ENCODE results near the gene ARL15.

ARL15 gene

DNA sequence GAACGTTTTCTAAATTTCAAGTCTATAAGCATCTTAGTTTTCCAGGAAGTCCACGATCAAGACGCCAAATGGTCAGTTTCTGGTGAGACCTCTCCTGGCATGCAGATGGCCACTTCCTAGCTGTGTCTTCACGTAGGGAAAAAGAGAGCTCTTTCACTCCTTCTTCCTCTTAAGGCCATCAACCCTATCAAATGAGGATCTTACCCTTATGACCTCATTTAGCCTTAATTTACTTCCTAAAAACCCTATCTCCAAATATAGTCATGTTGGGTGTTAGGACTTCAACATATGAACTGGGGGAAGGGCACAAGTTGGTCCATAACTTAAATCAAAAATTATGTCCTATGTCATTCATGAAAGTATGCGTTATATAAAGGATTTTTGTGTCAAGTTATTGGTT, 229.5 kb downstream of the ARL15 start:
- H3K27me3 ChIP-seq (ENCODE audit: low read depth, low read length) = no peaks in the 10 kb centered on the region
- H3K9ac ChIP-seq (ENCODE audit: low read length) = no peak overlapping the region
- H2AFZ ChIP-seq (ENCODE audit: low read depth, low read length) = no peak overlapping the region
- no peak overlapping the region for H3K4me2 ChIP-seq (ENCODE audit: low read length)
- no peaks in the 10 kb centered on the region for H3K79me2 ChIP-seq (ENCODE audit: low read length)
- no peaks in the 10 kb centered on the region for H3K9me3 ChIP-seq (ENCODE audit: insufficient read depth, low read length)
- TF ChIP-seq CTCF (IDR thresholded peaks at IDR 0.05; ENCODE audit: low read depth, low read length) (no peak), EZH2phosphoT487 (IDR thresholded peaks at IDR 0.05; ENCODE audit: low read depth) (no peak)
- peaks cover 8% of the 10 kb centered on the region for H3K4me1 ChIP-seq (ENCODE audit: low read length)
- no peaks in the 10 kb centered on the region for H3K36me3 ChIP-seq (replicated peaks; ENCODE audit: low read depth, low read length)
- no peak overlapping the region for H3K27ac ChIP-seq (ENCODE audit: low read length)
- H4K20me1 ChIP-seq (ENCODE audit: insufficient read depth, low read length) = no peaks in the 10 kb centered on the region
- no peak overlapping the region for H3K4me3 ChIP-seq (ENCODE audit: low read length)

DNA sequence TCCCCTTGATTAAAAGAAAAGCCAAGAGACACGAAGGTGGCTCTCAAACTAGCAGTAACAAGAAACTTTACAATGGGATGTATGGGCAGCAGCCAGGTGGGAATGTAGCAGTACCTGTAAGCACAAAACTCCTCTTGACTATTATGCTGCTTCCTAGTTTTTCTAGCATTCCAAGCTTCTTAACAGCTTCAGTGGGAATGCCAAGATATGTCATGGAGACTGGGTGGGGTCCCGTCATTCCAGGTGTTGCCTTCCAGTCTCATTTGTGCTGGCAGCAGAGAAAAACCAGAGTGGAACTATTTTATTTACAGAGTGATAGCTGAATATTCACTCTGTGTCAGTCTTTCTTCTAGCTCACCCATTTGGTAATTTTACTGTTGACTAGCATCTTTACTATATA, 236.6 kb downstream of the ARL15 start:
- Histone ChIP-seq H2AFZ (ENCODE audit: low read depth, low read length) (no peak overlapping the region), H3K4me3 (ENCODE audit: low read length) (no peak overlapping the region), H3K79me2 (ENCODE audit: low read length) (no peaks in the 10 kb centered on the region), H3K9me3 (ENCODE audit: insufficient read depth, low read length) (no peaks in the 10 kb centered on the region), H3K4me2 (ENCODE audit: low read length) (no peak overlapping the region), H3K4me1 (ENCODE audit: low read length) (no peaks in the 10 kb centered on the region), H3K9ac (ENCODE audit: low read length) (no peak overlapping the region), H3K36me3 (replicated peaks; ENCODE audit: low read depth, low read length) (no peaks in the 10 kb centered on the region), H3K27ac (ENCODE audit: low read length) (no peak overlapping the region), H3K27me3 (ENCODE audit: low read depth, low read length) (no peaks in the 10 kb centered on the region), H4K20me1 (ENCODE audit: insufficient read depth, low read length) (no peaks in the 10 kb centered on the region)
- no peak for TF ChIP-seq EZH2phosphoT487 (IDR thresholded peaks at IDR 0.05; ENCODE audit: low read depth)
- no peak for TF ChIP-seq CTCF (IDR thresholded peaks at IDR 0.05; ENCODE audit: low read depth, low read length)

GRCh38 chr5:54073131-54073530, 237.2 kb downstream of the ARL15 start:
- H4K20me1 ChIP-seq (ENCODE audit: insufficient read depth, low read length) = no peaks in the 10 kb centered on the region
- H3K27me3 ChIP-seq (ENCODE audit: low read depth, low read length) = no peaks in the 10 kb centered on the region
- no peak overlapping the region for H3K4me2 ChIP-seq (ENCODE audit: low read length)
- H3K36me3 ChIP-seq (replicated peaks; ENCODE audit: low read depth, low read length) = no peaks in the 10 kb centered on the region
- no peak for TF ChIP-seq EZH2phosphoT487 (IDR thresholded peaks at IDR 0.05; ENCODE audit: low read depth)
- TF ChIP-seq CTCF (IDR thresholded peaks at IDR 0.05; ENCODE audit: low read depth, low read length) = no peak
- H2AFZ ChIP-seq (ENCODE audit: low read depth, low read length) = no peak overlapping the region
- H3K4me3 ChIP-seq (ENCODE audit: low read length) = no peak overlapping the region
- no peaks in the 10 kb centered on the region for H3K9me3 ChIP-seq (ENCODE audit: insufficient read depth, low read length)
- no peak overlapping the region for H3K27ac ChIP-seq (ENCODE audit: low read length)
- no peaks in the 10 kb centered on the region for H3K4me1 ChIP-seq (ENCODE audit: low read length)
- no peaks in the 10 kb centered on the region for H3K79me2 ChIP-seq (ENCODE audit: low read length)
- H3K9ac ChIP-seq (ENCODE audit: low read length) = no peak overlapping the region

GRCh38 chr5:54066433-54066832, 243.9 kb downstream of the ARL15 start:
- Histone ChIP-seq H3K4me1 (ENCODE audit: low read length) (peaks cover 5% of the 10 kb centered on the region; the same call in 1 of the 2 replicates), H4K20me1 (ENCODE audit: insufficient read depth, low read length) (no peaks in the 10 kb centered on the region), H3K27me3 (ENCODE audit: low read depth, low read length) (no peaks in the 10 kb centered on the region), H3K79me2 (ENCODE audit: low read length) (no peaks in the 10 kb centered on the region), H3K4me2 (ENCODE audit: low read length) (no peak overlapping the region), H3K4me3 (ENCODE audit: low read length) (no peak overlapping the region), H3K9ac (ENCODE audit: low read length) (no peak overlapping the region), H3K9me3 (ENCODE audit: insufficient read depth, low read length) (no peaks in the 10 kb centered on the region), H3K27ac (ENCODE audit: low read length) (no peak overlapping the region), H3K36me3 (replicated peaks; ENCODE audit: low read depth, low read length) (no peaks in the 10 kb centered on the region), H2AFZ (ENCODE audit: low read depth, low read length) (no peak overlapping the region)
- TF ChIP-seq CTCF (IDR thresholded peaks at IDR 0.05; ENCODE audit: low read depth, low read length) = no peak
- TF ChIP-seq EZH2phosphoT487 (IDR thresholded peaks at IDR 0.05; ENCODE audit: low read depth) = no peak

All from OCI-LY3 (cell line).